DMS153 (cell line): ENCODE results near the gene RPGRIP1L.

Source experiments
- DNase-seq: peaks from one replicate; lab custom pipeline; 2025; lab: John Stamatoyannopoulos, UW

The RPGRIP1L gene

GRCh38 chr16:53600616-53601015 is 103.0 kb downstream of the RPGRIP1L start:
- DNase-seq = no peak

DNA sequence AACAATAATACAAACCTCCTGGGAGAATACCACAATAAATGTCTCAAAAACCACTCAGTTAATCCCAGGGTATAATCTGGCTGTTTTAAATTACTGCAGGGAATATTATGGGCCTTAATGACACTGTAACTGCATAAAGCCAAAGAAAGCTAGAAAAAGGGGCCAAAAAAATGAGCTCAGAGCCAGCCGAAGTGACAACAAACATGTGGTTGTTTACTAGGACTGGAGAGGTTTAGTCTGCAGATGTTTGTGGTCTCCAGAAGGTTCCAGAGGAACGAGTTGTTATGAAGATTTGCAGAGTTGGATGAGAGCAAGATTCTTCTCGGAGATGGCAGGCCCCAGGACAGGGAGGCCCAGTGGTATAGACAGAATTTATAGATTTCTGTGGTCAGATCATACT is 103.5 kb downstream of the RPGRIP1L start:
- no peak for DNase-seq

DNA sequence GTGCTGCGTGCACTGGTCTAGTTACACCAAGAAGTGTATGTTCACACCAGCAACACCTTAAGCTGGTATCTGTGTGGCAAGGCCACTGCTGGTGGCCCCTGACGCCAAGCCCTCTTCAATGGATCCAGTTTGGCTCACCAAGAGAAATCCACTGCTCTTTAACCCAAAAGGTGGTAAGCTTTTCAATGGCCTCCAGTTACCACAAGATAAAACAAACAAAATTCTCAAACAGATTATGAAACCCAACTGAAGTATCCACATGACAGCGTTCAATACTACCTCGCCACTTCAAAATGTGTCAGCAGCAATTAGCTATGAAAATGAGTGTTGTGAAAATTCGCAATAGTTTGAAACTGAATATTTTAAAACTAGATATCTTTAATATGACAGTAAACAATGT is 104.1 kb downstream of the RPGRIP1L start:
- no peak for DNase-seq

- no peak for DNase-seq
These were observed 105.0 kb downstream of the RPGRIP1L start for GRCh38 chr16:53598511-53599275.

- no peak for DNase-seq
These were observed 105.9 kb downstream of the RPGRIP1L start for GRCh38 chr16:53597776-53598175.

GRCh38 chr16:53588081-53588648 is 115.5 kb downstream of the RPGRIP1L start:
- no peak for DNase-seq

- DNase-seq = no peak
These were observed 120.3 kb downstream of the RPGRIP1L start for GRCh38 chr16:53583401-53583800.

GRCh38 chr16:53581784-53582183 is 121.9 kb downstream of the RPGRIP1L start:
- DNase-seq = no peak

DNA sequence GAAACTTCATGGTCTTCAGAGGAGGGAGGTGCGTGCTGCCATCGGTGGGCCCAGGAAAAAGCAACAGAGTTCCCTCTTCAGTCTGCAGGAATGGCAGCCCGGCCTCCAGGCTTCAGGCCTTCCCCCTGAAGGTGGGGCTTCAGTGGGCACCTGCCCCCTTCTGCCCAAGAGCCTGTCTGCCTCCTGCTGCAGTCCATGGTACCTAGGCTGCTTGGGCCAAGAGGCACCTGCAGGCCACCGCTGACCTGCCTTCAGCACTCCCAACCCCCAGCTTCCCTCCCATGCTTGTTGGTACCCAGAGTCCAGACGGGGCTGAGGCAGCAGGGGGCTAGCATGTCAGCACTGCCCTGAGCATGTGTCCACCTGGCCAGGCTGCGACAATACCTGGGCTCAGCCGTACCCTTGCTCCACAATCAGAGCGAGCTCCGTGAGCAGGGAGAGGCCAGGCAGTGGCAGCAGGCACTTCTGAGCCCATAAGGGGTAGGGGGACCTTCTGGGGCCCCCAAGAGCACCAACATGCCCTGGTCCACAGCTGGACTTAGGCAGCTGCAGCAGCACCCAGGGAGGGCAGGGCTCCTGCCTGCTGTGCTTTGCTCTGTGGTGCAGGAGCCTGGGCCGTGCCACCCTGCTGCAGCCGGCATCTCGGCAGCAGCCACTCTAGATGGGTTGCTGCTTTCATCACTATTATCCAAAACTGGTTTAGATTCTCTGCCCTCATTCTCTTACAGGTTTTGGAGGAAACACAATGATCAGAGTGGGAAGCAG is 123.4 kb downstream of the RPGRIP1L start:
- no peak for DNase-seq

DNA sequence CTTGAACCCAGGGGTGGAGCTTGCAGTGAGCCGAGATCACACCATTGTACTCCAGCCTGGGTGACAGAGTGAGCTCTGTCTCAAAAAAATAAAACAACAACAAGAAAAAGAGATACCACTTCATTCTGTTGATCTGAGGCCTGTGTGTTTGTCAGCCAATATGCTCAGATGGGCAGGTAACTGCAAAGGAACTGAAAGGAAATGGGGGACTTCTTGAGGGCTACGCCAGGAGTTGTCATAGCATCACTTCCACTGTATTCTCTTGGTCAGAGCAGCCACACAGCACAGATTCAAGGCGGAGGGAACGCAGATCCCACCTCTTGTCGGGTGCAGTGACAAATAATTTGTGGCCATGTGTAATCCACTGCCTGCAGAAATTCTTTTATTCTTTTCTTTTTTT is 126.8 kb downstream of the RPGRIP1L start:
- DNase-seq = no peak

DNA sequence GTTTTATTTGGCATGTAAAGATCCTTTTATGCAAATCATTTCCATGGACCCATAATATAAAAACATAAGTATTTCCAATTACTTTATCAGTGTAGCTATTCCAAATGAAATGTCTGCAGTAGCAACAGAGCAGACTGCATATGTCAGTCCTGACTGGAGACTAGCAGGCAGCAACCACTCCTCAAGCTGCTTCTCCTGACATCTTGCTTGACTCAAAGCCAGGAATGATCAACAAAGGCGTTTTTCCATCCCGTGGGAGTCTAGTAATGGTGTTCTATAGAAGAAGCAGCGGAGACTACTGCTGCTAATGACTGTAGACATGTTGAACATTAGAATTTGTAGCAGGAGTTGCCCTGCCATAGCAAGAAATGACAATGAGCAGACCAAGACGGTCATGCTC is 127.4 kb downstream of the RPGRIP1L start:
- DNase-seq = no peak

- DNase-seq = no peak
These were observed 131.9 kb downstream of the RPGRIP1L start for GRCh38 chr16:53571763-53572162.

GRCh38 chr16:53566552-53567245 is 137.0 kb downstream of the RPGRIP1L start:
- DNase-seq = no peak

- DNase-seq = no peak
These were observed 138.3 kb downstream of the RPGRIP1L start for GRCh38 chr16:53565296-53565863.

- DNase-seq = no peak
These were observed 140.2 kb downstream of the RPGRIP1L start for GRCh38 chr16:53563426-53563825.

DNA sequence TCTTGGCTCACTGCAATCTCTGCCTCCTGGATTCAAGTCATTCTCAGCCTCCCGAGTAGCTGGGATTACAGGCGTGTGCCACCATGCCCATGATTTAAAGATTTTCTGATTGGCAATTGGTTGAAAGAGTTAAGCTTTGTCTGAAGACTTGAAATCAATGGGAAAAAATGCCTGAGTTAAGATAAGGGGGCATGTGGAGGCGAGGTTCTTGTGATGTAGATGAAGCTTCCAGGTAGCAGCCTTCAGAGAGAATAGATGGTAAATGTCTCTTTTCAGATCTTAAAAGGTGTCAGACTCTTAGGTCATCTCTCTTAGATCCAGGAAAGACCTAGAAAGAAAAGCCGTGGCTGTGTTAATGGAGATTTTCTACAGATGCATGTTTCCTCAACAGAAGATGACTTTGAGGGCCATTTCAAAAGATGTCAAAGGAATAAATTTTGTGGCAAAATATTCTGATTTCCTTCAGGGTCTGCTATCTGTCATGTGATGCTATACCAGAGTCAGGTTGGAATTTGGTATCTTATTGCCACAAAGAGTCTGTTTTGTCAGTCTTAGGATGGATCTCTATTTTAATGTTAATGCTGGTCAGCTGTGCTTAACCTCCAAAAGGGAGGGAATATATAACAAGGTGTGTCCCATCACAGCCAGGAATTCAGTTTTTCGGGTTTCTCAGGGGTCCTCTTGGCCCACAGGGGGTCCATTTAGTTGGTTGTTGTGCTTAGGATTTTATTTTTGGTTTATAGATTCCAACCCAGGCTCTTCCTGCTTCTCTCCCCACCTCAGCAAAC is 142.4 kb downstream of the RPGRIP1L start:
- DNase-seq = no peak

DNA sequence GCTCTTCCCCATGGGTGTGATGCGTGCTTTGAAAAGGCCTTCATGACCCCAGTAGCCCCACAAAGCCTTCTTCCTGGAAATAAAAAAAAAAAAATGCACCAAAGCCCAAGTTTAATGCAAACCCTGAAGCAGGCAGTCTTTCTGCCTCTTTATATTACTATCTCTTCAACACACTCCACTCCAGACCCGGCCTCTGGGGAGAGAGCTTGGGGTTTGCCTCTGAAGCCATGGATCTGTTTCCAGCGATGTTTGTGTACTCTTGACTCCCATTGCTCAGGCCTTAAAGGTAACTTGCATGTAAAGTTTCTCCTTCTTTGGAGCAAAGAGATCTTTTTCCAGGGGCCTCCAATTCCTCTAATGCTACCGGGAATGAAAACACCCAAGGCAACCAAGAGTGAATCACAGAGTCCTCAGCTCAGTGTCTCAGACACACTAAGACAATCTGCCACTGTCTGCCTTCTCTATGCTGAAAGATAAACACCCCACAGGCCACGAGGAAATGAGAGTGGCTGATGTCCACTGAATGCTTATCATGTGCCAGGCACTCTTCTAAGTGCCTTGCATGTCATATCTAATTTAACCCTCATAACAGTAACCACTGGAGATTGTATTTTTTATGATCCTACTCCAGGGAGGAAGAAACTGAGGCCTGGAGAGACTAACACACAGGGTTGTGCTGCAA is 144.2 kb downstream of the RPGRIP1L start:
- DNase-seq = no peak

DNA sequence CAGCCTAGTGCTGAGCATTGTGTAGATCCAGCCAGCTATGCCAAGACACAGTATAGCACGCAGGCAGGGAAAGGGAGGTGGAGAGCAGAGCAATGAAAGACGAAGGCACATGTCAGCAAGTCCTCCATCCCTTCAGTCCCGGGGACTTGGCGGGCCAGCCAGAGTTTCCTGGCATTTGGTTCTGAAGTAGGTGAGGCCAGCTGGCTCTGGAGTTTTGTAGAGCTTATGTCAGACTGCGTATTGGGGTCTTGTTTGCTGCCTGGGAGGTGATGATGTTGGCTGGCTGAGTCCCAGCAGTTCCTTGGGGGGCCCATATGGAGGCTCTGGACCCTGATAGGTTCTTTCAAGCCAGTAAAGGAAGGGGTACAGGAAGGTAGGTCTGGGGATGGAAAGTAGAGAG is 144.9 kb downstream of the RPGRIP1L start:
- DNase-seq = no peak

- DNase-seq = peak; percentile 48
These were observed 147.1 kb downstream of the RPGRIP1L start for GRCh38 chr16:53556521-53556920.

- peak; percentile 43 for DNase-seq
These were observed 153.5 kb downstream of the RPGRIP1L start for GRCh38 chr16:53549970-53550690.
